B cell (primary cell): ENCODE results near the gene SLC15A2. TPM values are rescaled to one million over a fixed set of nuclear protein-coding genes. Genes with fewer than 3 reads are reported as not detected.

Experiments used
- ATAC-seq: fragments of 200-7000 bp; cut with Tn5 transposase; one replicate; pipeline ENCODE4 v1.10.0; 2021; ENCODE audit warnings: low read depth, mild to moderate bottlenecking, moderate number of reproducible peaks, moderate library complexity
- CTCF ChIA-PET: fragments of 350-600 bp; sonication (Branson Sonifier 250); formaldehyde crosslinking; loops from one replicate; lab custom pipeline; 2021; ENCODE audit warnings: antibody characterized with exemption, inconsistent platforms; lab: Charles Lee
- POLR2A ChIA-PET: fragments of 350-600 bp; sonication (Branson Sonifier 250); formaldehyde crosslinking; loops from one replicate; lab custom pipeline; 2021; ENCODE audit warnings: antibody characterized with exemption; lab: Charles Lee
- DNase-seq: peaks from one replicate; pipeline ENCODE4 v3.0.0; 2013
- H2AFZ ChIP-seq: 2 replicates; pipeline ENCODE4 v1.6.1; 2012; ENCODE audit warnings: mild to moderate bottlenecking, low read depth, low read length; ENCODE audit not compliant: insufficient read depth, poor library complexity, severe bottlenecking
- H3K27ac ChIP-seq, 2 donors: 1 replicate in 1 of 2; 2 replicates in 1 of 2; pipeline ENCODE4 v1.5.1; 2012 to 2013; ENCODE audit warnings: low read length in 2 of 2, mild to moderate bottlenecking in 2 of 2, moderate library complexity in 1 of 2
- H3K27me3 ChIP-seq, 4 experiments: fragments of 200-600 bp in 1 of 4; sonication (generic) in 1 of 4; replicated peaks in 1 of 4; 1 replicate in 2 of 4; 2 replicates in 2 of 4; pipeline versions ENCODE4 v1.6.1 to v1.7.0; 2013 to 2016; ENCODE audit warnings: low read length in 3 of 4, mild to moderate bottlenecking in 2 of 4, mixed read lengths in 1 of 4, moderate library complexity in 1 of 4; ENCODE audit not compliant: insufficient read depth in 4 of 4, control insufficient read depth in 3 of 4; ENCODE audit errors: control extremely low read depth in 1 of 4
- H3K36me3 ChIP-seq, 2 experiments: replicated peaks in 1 of 2; 1 replicate in 1 of 2; 2 replicates in 1 of 2; pipeline versions ENCODE4 v1.6.1 to v1.7.1; 2013; ENCODE audit warnings: low read length in 1 of 2; ENCODE audit not compliant: insufficient read depth in 2 of 2, control insufficient read depth in 1 of 2; ENCODE audit errors: control extremely low read depth in 1 of 2, extremely low read depth in 1 of 2
- H3K4me1 ChIP-seq, 2 donors: fragments of 200-600 bp in 1 of 2; sonication (generic) in 1 of 2; 1 replicate in 1 of 2; 2 replicates in 1 of 2; pipeline versions ENCODE4 v1.5.1 to v1.6.1; 2013 to 2017; ENCODE audit warnings: low read length in 2 of 2; ENCODE audit not compliant: control insufficient read depth in 2 of 2, insufficient read depth in 2 of 2
- H3K4me2 ChIP-seq: replicated peaks from 2 replicates; pipeline ENCODE3; 2012; ENCODE audit warnings: mild to moderate bottlenecking, low read depth, low read length; ENCODE audit not compliant: poor library complexity, severe bottlenecking
- H3K4me3 ChIP-seq, 5 experiments: fragments of 200-600 bp in 1 of 5; sonication (generic) in 1 of 5; 1 replicate in 3 of 5; 2 replicates in 2 of 5; pipeline versions ENCODE4 v1.5.1 to v1.7.0; 2011 to 2016; ENCODE audit warnings: low read length in 4 of 5, mild to moderate bottlenecking in 4 of 5, low read depth in 2 of 5, control low read depth in 1 of 5, moderate library complexity in 1 of 5; ENCODE audit not compliant: insufficient read depth in 1 of 5; ENCODE audit errors: control extremely low read depth in 1 of 5, extremely low read depth in 1 of 5
- H3K79me2 ChIP-seq: fragments of 200-600 bp; sonication (generic); one replicate; pipeline ENCODE4 v1.6.0; 2016; ENCODE audit warnings: low read length; ENCODE audit not compliant: control insufficient read depth, insufficient read depth
- H3K9ac ChIP-seq: fragments of 200-600 bp; sonication (generic); 2 replicates; pipeline ENCODE4 v1.6.1; 2017; ENCODE audit warnings: mild to moderate bottlenecking, low read length, moderate library complexity
- H3K9me3 ChIP-seq, 3 donors: one replicate each; pipeline versions ENCODE4 v1.6.1 to v1.7.1; 2013; ENCODE audit warnings: low read length in 2 of 3; ENCODE audit not compliant: control insufficient read depth in 2 of 3, insufficient read depth in 1 of 3; ENCODE audit errors: control extremely low read depth in 1 of 3
- H4K20me1 ChIP-seq: 2 replicates; pipeline ENCODE4 v1.6.0; 2012; ENCODE audit warnings: mild to moderate bottlenecking, low read length; ENCODE audit not compliant: insufficient read depth, control insufficient read depth, poor library complexity, severe bottlenecking
- H3K27ac Mint-ChIP-seq: one replicate; pipeline ENCODE4 v1.8.0; 2021; ENCODE audit warnings: mixed read lengths
- H3K27me3 Mint-ChIP-seq: one replicate; pipeline ENCODE4 v1.8.0; 2021; ENCODE audit warnings: mixed read lengths
- H3K4me1 Mint-ChIP-seq: one replicate; pipeline ENCODE4 v1.8.0; 2021; ENCODE audit warnings: mixed read lengths
- H3K4me3 Mint-ChIP-seq: one replicate; pipeline ENCODE4 v1.8.0; 2021; ENCODE audit warnings: mixed read lengths
- H3K9me3 Mint-ChIP-seq: one replicate; pipeline ENCODE4 v1.8.0; 2022; ENCODE audit warnings: mixed read lengths; ENCODE audit not compliant: insufficient read depth
- EZH2 ChIP-seq: IDR thresholded peaks from 2 replicates; pipeline ENCODE4 v1.6.1; 2012; ENCODE audit warnings: borderline replicate concordance, low read depth, mild to moderate bottlenecking, moderate library complexity, low read length; ENCODE audit not compliant: insufficient read depth, poor library complexity, severe bottlenecking
- WGBS: methylation state at CpG from one replicate; pipeline ENCODE4 v1.1.5; 2013; ENCODE audit warnings: missing lambda C conversion rate; ENCODE audit not compliant: insufficient coverage; 5-methylcytosine and 5-hydroxymethylcytosine counted together
- intact Hi-C: fragments of 100-400 bp; cut with micrococcal nuclease; formaldehyde crosslinking; loops from one replicate; pipeline ENCODE4 v1.10.0; 2022
- polyA plus RNA-seq: library from polyadenylated mRNA; depleted of rRNA; stranded (reverse); fragments of >200 nt; gene quantifications from 2 replicates; pipeline ENCODE4 v1.2.3, GENCODE V29; 2012
- total RNA-seq, 2 donors: library from RNA; stranded (reverse); fragments of 120-200 nt in 1 of 2; gene quantifications; 1 replicate in 1 of 2; 2 replicates in 1 of 2; pipeline versions ENCODE4 v1.2.3 to v1.2.4, GENCODE V29; 2013 to 2022
- TF ChIP-seq, protein P1 (sequence below): fragments of 200-600 bp; IDR thresholded peaks from one replicate; pipeline ENCODE4 v1.8.0; 2022; ENCODE audit warnings: antibody characterized with exemption, mild to moderate bottlenecking

The SLC15A2 gene
- total and polyA plus RNA-seq, 2 donors (not counting 1 experiment from before 2014, with no cell fraction given): 13.1 to 16.9 TPM

DNA sequence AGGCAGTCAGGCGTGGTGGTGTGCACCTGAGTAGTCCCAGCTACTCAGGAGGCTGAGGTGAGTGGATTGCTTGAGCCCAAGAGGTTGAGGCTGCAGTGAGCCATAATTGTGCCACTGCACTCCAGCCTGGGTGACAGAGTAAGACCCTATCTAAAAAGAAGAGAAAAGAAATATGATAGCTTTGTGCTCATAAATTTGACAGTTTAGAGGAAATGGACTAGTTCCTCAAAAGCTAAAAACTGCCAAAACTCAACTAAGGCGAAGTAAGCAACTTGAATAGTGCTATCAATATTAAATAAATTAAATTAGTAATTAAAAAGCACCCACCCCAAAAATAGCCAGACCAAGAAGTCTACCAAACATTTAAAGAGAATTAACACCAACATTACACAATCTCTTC lies 24.5 kb upstream of the SLC15A2 start:
- ATAC-seq (peak; percentile 14), DNase-seq (peak; percentile 6)
- H3K27ac ChIP-seq: peak overlapping the region in 1 of 2 donors; percentile 42
- Mint-ChIP-seq H3K4me3 (no peak overlapping the region), H3K27me3 (no peaks in the 10 kb centered on the region), H3K27ac (peak overlapping the region; percentile 70), H3K9me3 (no peaks in the 10 kb centered on the region), H3K4me1 (peaks cover 38% of the 10 kb centered on the region)
- peaks cover 6 to 28% of the 10 kb centered on the region in 2 donors for H3K4me1 ChIP-seq
- no peak overlapping the region for H2AFZ ChIP-seq
- no peaks in the 10 kb centered on the region for H3K27me3 ChIP-seq
- ChIA-PET POLR2A (no interaction called here), CTCF (no interaction called here)
- no peak overlapping the region for H3K4me3 ChIP-seq
- peaks cover 34% of the 10 kb centered on the region for H3K79me2 ChIP-seq
- H3K4me2 ChIP-seq: no peak overlapping the region
- no peak overlapping the region for H3K9ac ChIP-seq
- TF ChIP-seq, protein P1, sequence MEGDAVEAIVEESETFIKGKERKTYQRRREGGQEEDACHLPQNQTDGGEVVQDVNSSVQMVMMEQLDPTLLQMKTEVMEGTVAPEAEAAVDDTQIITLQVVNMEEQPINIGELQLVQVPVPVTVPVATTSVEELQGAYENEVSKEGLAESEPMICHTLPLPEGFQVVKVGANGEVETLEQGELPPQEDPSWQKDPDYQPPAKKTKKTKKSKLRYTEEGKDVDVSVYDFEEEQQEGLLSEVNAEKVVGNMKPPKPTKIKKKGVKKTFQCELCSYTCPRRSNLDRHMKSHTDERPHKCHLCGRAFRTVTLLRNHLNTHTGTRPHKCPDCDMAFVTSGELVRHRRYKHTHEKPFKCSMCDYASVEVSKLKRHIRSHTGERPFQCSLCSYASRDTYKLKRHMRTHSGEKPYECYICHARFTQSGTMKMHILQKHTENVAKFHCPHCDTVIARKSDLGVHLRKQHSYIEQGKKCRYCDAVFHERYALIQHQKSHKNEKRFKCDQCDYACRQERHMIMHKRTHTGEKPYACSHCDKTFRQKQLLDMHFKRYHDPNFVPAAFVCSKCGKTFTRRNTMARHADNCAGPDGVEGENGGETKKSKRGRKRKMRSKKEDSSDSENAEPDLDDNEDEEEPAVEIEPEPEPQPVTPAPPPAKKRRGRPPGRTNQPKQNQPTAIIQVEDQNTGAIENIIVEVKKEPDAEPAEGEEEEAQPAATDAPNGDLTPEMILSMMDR: no peak
- peaks cover 3 to 41% of the 10 kb centered on the region in 2 experiments for H3K36me3 ChIP-seq
- WGBS: 45% methylated on average over 1 of the region's 2 CpGs
- intact Hi-C loops: loop anchor here (5.0 kb wide), 1 partner anchor 133 kb away; no protein-coding TSS in a partner anchor
- peaks cover 18% of the 10 kb centered on the region for H4K20me1 ChIP-seq
- H3K9me3 ChIP-seq: peaks cover 0 to 1% (median 0%) of the 10 kb centered on the region in 3 donors

DNA sequence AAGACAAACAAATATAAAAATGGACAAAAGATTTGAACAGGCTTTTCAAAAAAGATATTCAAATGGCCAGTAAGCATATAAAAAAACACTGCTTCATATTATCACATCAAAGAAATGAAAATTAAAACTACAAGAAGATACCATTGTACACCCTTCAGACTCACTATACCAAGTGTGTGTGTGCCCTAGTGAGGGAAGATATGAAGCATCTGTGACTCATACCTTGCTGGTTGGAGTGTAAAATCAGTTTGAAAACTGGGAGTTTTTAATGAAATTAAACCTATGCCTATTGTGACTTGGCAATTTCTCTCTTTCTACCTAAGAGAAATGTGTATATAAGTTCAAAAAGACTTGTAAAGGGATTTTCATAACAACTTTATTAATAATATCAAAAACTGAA lies 23.5 kb upstream of the SLC15A2 start:
- Mint-ChIP-seq H3K27me3 (no peaks in the 10 kb centered on the region), H3K4me3 (no peak overlapping the region), H3K9me3 (no peaks in the 10 kb centered on the region), H3K27ac (peak overlapping the region; percentile 16), H3K4me1 (peaks cover 39% of the 10 kb centered on the region)
- Histone ChIP-seq H3K9me3 (peaks cover 0 to 1% (median 0%) of the 10 kb centered on the region in 3 donors), H3K4me2 (no peak overlapping the region), H4K20me1 (peaks cover 8% of the 10 kb centered on the region), H3K9ac (no peak overlapping the region), H3K4me3 (no peak overlapping the region), H3K36me3 (peaks cover 5 to 42% of the 10 kb centered on the region in 2 experiments), H3K27me3 (no peaks in the 10 kb centered on the region), H3K79me2 (peaks cover 32% of the 10 kb centered on the region), H2AFZ (no peak overlapping the region), H3K4me1 (peaks cover 6 to 28% of the 10 kb centered on the region in 2 donors), H3K27ac (peak overlapping the region in 1 of 2 donors; percentile 42)
- CTCF ChIA-PET: no interaction called here
- intact Hi-C loops: loop anchor here (5.0 kb wide), 1 partner anchor 132 kb away; no protein-coding TSS in a partner anchor
- TF ChIP-seq, protein P1: no peak
- TF ChIP-seq EZH2: no peak
- DNase-seq (no peak), ATAC-seq (no peak)
- POLR2A ChIA-PET: no interaction called here
